Measurements from ENCODE around the gene NR5A2.

GRCh38 chr1:200037501-200037900 lies 10.0 kb downstream of the NR5A2 start:
- TF ChIP-seq CTCF (conservative IDR thresholded peaks at IDR 0.05), result no peak
- no peak for TF ChIP-seq EZH2 (IDR thresholded peaks at IDR 0.05; ENCODE audit: low read depth)

Measured in PC-9 (cell line).